Sigmoid colon (tissue), 7 donors: ENCODE results near the gene P2RY8. TPM values are rescaled to one million over a fixed set of nuclear protein-coding genes. Genes with fewer than 3 reads are reported as not detected.

Source experiments
- DNase-seq: peaks from one replicate; pipeline ENCODE4 v3.0.0-alpha.2; 2019
- H3K27ac ChIP-seq, 4 donors: fragments of 200-600 bp; sonication (generic); one replicate each; pipeline ENCODE4 v1.5.1; 2016 to 2019; ENCODE audit warnings: mild to moderate bottlenecking in 1 of 4
- H3K27me3 ChIP-seq, 3 donors: fragments of 200-600 bp; sonication (generic); one replicate each; pipeline ENCODE4 v1.5.1; 2019; ENCODE audit warnings: mild to moderate bottlenecking in 1 of 3
- H3K36me3 ChIP-seq, 4 donors: fragments of 200-600 bp; sonication (generic); one replicate each; pipeline ENCODE4 v1.5.1; 2016 to 2019
- H3K4me1 ChIP-seq, 4 donors: fragments of 200-600 bp; sonication (generic); one replicate each; pipeline ENCODE4 v1.5.1; 2017 to 2019
- H3K4me3 ChIP-seq, 4 donors: fragments of 200-600 bp; sonication (generic); one replicate each; pipeline ENCODE4 v1.5.1; 2017 to 2019; ENCODE audit warnings: mild to moderate bottlenecking in 2 of 4, moderate library complexity in 1 of 4
- H3K9me3 ChIP-seq, 4 donors: fragments of 200-600 bp in 3 of 4; sonication (generic) in 3 of 4; one replicate each; pipeline versions ENCODE4 v1.5.1 to v1.6.1; 2013 to 2019
- EP300 ChIP-seq, 4 donors: sonication (generic); formaldehyde crosslinking; IDR thresholded peaks; one replicate each; pipeline ENCODE4 v1.6.1; 2017; ENCODE audit warnings: antibody characterized with exemption in 4 of 4
- POLR2A ChIP-seq, 2 donors: fragments of 450-650 bp; IDR thresholded peaks; one replicate each; pipeline ENCODE4 v1.6.1; 2016; ENCODE audit warnings: antibody characterized with exemption in 2 of 2, mild to moderate bottlenecking in 2 of 2, moderate library complexity in 2 of 2
- POLR2AphosphoS5 ChIP-seq, 4 donors: sonication (generic); formaldehyde crosslinking; IDR thresholded peaks; one replicate each; pipeline ENCODE4 v1.6.1; 2017; ENCODE audit warnings: antibody characterized with exemption in 4 of 4
- WGBS, 2 donors: extraction: QIAGEN DNeasy Blood & Tissue Kit; methylation state at CpG; one replicate each; pipeline ENCODE4 v1.1.7; 2013; 5-methylcytosine and 5-hydroxymethylcytosine counted together
- intact Hi-C: fragments of 100-400 bp; cut with DNase I; formaldehyde crosslinking; loops from one replicate; pipeline ENCODE4 v1.15.1; 2023
- polyA plus RNA-seq, 3 donors: library from polyadenylated mRNA; stranded (reverse); fragments of 200-250 nt; gene quantifications; one replicate each; pipeline ENCODE4 v1.2.3, GENCODE V29; 2013
- total RNA-seq, 4 donors: library from RNA; depleted of rRNA; stranded (reverse); fragments of >200 nt; gene quantifications; one replicate each; pipeline ENCODE4 v1.1.0, GENCODE V29; 2016
- TF ChIP-seq, protein P1 (sequence below), 4 experiments: fragments of 450-650 bp in 3 of 4; fragments of 200-600 bp in 1 of 4; IDR thresholded peaks; one replicate each; pipeline ENCODE4 v1.5.1; 2016 to 2019; ENCODE audit warnings: antibody characterized with exemption in 4 of 4, mild to moderate bottlenecking in 3 of 4, moderate library complexity in 2 of 4
- donor health status: healthy with polysubstance abuse.
- donor health status: Bipolar disorder and iron deficiency.
- donor health status: healthy.

P2RY8 gene
- total and polyA plus RNA-seq, 7 donors: 0.28 to 15.0 (median 0.87) TPM; not detected in 1

DNA sequence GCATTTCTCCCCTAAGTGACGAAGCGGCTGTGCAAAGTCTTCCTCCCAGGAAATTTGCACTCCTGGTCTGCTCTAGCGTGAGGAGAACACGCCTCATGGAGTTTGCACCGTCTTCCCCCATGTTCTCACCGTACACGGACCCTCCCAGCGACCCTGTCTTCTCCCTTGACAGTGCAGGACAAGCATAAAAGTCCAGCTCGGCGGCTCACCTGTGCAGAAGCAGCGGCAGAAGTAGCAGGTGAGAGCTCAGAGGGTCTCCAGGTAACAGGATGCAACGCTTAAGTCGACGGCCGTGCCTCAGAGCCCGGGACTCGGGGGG is 314 bp downstream of the P2RY8 start:
- no peak for DNase-seq
- peak overlapping the region in 3 of 4 donors; percentile 17 to 38 (median 26) for H3K4me3 ChIP-seq
- H3K9me3 ChIP-seq: no peaks in the 10 kb centered on the region
- H3K27me3 ChIP-seq: peaks cover 0 to 7% (median 7%) of the 10 kb centered on the region in 3 donors
- no peaks in the 10 kb centered on the region for H3K36me3 ChIP-seq
- H3K4me1 ChIP-seq: no peaks in the 10 kb centered on the region
- TF ChIP-seq, protein P1, sequence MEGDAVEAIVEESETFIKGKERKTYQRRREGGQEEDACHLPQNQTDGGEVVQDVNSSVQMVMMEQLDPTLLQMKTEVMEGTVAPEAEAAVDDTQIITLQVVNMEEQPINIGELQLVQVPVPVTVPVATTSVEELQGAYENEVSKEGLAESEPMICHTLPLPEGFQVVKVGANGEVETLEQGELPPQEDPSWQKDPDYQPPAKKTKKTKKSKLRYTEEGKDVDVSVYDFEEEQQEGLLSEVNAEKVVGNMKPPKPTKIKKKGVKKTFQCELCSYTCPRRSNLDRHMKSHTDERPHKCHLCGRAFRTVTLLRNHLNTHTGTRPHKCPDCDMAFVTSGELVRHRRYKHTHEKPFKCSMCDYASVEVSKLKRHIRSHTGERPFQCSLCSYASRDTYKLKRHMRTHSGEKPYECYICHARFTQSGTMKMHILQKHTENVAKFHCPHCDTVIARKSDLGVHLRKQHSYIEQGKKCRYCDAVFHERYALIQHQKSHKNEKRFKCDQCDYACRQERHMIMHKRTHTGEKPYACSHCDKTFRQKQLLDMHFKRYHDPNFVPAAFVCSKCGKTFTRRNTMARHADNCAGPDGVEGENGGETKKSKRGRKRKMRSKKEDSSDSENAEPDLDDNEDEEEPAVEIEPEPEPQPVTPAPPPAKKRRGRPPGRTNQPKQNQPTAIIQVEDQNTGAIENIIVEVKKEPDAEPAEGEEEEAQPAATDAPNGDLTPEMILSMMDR (IDR thresholded peaks at IDR 0.05): no peak
- no peak for TF ChIP-seq EP300 (IDR thresholded peaks at IDR 0.05)
- TF ChIP-seq POLR2A (IDR thresholded peaks at IDR 0.05): no peak
- WGBS, 2 donors: 41 to 71% methylated on average over 17 of the region's 17 CpGs
- intact Hi-C loops: no loop called here
- peak overlapping the region; percentile 37 to 67 (median 52) for H3K27ac ChIP-seq

- H3K27ac ChIP-seq: peak overlapping the region in 2 of 4 donors; percentile 42 to 67
- H3K4me1 ChIP-seq: no peaks in the 10 kb centered on the region
- intact Hi-C loops: no loop called here
- H3K27me3 ChIP-seq: peaks cover 0 to 14% (median 7%) of the 10 kb centered on the region in 3 donors
- no peaks in the 10 kb centered on the region for H3K9me3 ChIP-seq
- 45 to 68% methylated on average over 33 of the region's 33 CpGs for WGBS, 2 donors
- no peak for DNase-seq
- H3K36me3 ChIP-seq: no peaks in the 10 kb centered on the region
- H3K4me3 ChIP-seq: peak overlapping the region in 3 of 4 donors; percentile 9 to 38 (median 21)
- TF ChIP-seq POLR2AphosphoS5 (IDR thresholded peaks at IDR 0.05): no peak
- TF ChIP-seq POLR2A (IDR thresholded peaks at IDR 0.05): no peak
- no peak for TF ChIP-seq EP300 (IDR thresholded peaks at IDR 0.05)
- TF ChIP-seq, protein P1 (IDR thresholded peaks at IDR 0.05): no peak
Measured at GRCh38 chrX:1535241-1536041, 1.5 kb downstream of the P2RY8 start.

DNA sequence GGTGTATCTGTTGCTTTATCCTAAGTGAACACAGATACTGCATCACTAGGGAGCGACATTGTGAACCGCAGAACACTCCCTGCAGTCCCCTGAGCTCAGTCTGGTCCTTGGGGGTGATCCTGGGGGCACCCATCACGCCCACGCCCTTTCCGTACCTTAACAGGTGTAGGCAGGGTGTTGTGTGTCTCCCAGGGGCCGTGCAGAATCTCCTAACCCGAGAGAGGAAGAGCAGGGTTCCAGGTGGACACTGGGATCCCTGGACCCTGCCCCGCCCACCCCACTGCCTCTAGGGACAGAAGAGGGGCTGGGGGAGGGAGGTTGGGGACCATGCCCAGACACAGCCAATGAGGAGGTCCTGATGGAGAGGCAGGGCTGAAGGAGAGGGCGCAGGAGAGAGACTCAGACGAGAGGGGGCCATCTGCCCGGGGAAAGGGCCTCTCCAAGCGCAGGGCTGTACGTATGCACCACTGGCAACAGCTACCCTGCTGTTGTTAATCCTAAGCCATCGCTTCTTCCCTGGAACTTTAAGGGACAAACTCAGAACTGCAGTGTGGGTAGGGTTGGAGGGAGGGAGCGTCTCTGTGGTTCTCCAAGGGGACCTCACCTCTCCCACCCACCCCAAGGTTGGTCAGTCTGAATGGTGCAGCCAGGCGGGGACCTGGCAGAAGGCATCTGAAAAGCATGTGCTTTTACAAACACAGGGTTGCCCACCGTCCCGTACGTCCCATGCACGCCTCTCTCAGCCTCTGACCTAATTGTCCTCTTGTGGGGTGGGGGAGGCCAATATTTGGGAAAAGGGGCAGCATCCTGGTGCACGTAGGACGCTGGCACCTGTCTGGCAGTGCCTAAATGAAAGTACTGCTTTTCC is 2.5 kb downstream of the P2RY8 start:
- Histone ChIP-seq H3K4me3 (no peak overlapping the region), H3K9me3 (no peaks in the 10 kb centered on the region), H3K27ac (no peak overlapping the region), H3K4me1 (no peaks in the 10 kb centered on the region), H3K27me3 (peaks cover 0 to 14% (median 7%) of the 10 kb centered on the region in 3 donors), H3K36me3 (no peaks in the 10 kb centered on the region)
- intact Hi-C loops: no loop called here
- WGBS, 2 donors: 40 to 58% methylated on average over 22 of the region's 22 CpGs
- DNase-seq: no peak
- TF ChIP-seq EP300 (IDR thresholded peaks at IDR 0.05) (no peak), POLR2A (IDR thresholded peaks at IDR 0.05) (no peak), POLR2AphosphoS5 (IDR thresholded peaks at IDR 0.05) (no peak)
- TF ChIP-seq, protein P1 (IDR thresholded peaks at IDR 0.05): no peak

- DNase-seq: no peak
- TF ChIP-seq POLR2A (IDR thresholded peaks at IDR 0.05): no peak
- no peak for TF ChIP-seq EP300 (IDR thresholded peaks at IDR 0.05)
- TF ChIP-seq POLR2AphosphoS5 (IDR thresholded peaks at IDR 0.05): no peak
- TF ChIP-seq, protein P1 (IDR thresholded peaks at IDR 0.05): no peak
- Histone ChIP-seq H3K4me1 (no peaks in the 10 kb centered on the region), H3K27me3 (peaks cover 0 to 14% (median 7%) of the 10 kb centered on the region in 3 donors), H3K27ac (no peak overlapping the region), H3K4me3 (no peak overlapping the region), H3K36me3 (no peaks in the 10 kb centered on the region), H3K9me3 (no peaks in the 10 kb centered on the region)
- intact Hi-C loops: no loop called here
- 36 to 39% methylated on average over 4 of the region's 4 CpGs for WGBS, 2 donors
Measured at GRCh38 chrX:1533058-1533457, 3.9 kb downstream of the P2RY8 start.
